GM15510 (cell line): ENCODE measurements around the gene PXN.

ENCODE experiments used
- POLR2A ChIP-seq: IDR thresholded peaks from 3 replicates; pipeline ENCODE4 v1.6.1; 2011; ENCODE audit warnings: borderline replicate concordance; ENCODE audit not compliant: insufficient read length; ENCODE audit errors: extremely low read depth

Gene PXN

DNA sequence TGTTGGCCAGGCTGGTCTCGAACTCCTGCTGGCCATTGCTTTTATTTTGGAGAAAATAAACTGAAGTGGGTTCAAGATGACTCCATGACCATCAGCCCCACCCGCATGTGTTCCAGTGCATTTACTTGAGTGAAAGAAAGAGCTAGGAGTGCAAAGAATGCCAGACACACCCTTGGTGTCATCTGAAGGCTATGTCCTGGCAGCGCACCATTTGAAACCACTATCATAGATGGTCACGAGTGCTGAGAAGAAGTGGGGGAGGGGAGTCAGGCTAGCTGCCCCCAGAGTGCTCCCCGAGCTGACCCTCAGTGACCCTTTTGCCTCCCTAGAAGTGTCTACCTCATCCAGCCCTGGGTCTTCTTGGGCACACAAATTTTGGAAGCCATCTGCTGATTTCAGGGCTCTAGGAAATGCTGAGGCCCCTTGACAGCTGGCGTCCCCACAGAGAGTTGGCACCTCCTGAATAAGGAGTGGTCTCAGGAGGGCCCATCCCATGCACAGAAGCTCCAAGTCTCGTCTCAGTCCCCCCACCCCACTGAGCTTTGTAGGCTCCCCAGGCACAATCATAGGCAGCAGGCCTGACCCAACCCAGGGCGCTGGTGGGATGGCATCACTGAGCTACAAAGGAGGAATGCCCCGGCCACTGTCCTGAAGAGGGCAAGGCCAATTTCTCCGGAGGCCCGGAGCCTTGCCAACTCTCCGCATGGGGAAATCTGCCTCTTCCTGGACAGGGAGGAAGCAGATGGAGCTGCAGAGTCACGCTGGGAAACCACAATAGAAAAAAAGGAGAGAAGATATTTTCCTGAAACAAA, 28.0 kb downstream of the PXN start:
- no peak for TF ChIP-seq POLR2A

DNA sequence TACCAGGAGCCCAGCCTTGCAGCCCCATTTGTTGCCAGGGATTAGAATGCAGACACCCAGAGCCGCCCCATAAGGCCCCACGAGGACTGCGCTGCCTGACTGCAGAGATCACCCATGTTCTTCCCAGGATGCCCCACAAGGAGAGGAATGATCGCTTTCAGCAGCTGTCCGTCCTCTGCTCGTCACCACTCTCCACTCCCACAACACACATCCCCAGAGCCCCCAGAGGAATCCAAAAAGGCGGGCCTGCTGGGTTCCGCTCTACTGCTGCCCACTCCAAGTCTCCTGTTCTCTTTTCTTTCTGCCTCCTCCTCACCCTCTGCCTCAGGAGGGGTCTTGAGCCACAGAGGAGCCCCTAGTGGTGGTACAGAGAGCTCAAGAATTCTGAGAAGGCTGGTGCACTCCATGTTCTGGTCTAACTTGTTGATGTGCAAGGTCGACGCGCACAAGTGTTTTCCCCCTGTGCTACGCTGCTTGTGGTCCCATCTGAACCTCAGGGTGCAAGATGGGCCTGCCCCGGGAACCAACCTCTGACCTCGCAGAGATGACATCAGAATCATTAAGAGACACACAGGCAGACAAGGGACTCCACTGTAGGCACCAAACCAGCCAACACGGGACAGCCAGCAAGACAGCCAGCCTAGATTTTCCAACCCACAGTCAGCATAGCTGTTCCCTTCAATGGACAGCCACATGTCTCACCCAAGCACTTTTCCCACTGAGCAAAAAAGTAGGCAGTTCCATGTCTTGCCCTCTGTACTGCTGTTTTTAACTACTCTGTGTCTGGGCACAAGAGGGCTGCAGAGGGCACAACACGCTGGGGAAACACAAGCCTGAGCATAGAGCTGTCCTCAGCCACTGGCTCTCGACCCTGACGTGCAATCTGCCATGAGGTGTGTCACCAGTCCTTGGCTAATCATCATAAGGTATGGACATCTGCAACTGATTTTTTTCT, 29.9 kb downstream of the PXN start:
- TF ChIP-seq POLR2A, result no peak

DNA sequence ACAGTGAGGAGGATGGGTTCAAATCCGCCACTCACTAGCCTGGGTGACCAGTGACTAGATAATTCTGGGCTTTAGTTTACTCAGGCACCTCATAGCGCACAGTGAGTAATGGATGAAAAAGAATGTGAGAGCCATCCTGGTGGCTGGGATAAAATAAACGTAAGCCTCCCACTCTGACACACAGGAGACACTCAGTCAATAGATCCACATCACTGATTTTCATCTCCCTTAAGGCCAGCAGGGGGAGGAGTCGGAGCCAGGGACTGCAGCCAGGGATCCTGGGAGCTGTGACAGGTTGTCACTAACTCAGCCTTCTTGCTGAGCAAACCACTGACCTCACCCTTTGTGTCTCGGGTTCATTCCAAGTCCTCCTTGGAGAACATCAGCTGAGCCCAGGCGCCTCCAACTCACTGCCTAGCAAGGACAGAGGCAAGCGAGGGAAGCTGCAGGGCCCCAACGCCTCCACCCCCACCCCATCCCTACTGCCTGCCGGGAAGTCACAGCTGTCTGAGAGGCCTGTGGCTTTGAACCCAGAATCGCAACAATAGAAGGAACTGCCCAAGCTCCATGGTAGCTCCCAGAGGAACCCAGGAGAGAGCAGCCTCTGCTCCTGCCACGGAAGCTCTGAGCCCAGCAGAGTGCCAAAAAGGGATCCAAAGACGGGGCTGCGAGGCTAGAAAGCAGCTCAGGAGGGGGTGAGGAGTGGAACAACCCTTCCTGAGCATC, 30.7 kb downstream of the PXN start:
- TF ChIP-seq POLR2A, result no peak

DNA sequence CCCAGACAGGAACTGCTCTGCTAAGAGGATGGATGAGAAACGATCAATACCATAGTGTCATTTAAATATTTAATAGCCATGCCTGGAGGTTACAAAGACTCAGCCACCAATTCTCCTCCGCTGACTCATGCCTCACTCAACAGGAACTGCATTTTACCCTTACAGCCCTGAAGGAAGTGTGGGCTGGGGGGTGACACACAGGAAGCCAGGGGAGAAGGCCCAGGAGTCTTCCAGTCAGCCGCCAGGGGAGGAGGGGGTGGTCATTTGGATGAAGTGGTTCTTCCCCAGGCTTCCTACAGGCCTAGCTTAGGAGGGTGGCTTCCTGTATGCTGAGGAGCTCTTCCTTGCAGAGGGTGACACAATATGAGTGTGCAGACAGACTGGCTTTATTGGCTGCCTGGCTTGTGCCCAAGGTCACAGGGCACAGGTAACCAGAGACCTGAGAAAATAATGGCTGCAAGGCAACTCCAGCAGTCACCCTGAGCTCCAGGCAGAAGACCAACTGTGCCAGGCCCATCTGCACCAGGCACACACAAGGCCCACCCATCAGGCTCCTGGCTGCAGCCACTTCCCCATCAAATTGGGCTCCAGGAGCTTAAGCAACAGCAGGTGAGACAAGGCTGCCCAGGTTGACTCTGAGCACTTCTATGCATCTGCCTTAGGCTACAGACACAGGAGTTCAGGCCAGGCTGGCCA, 34.1 kb downstream of the PXN start:
- TF ChIP-seq POLR2A, result no peak

DNA sequence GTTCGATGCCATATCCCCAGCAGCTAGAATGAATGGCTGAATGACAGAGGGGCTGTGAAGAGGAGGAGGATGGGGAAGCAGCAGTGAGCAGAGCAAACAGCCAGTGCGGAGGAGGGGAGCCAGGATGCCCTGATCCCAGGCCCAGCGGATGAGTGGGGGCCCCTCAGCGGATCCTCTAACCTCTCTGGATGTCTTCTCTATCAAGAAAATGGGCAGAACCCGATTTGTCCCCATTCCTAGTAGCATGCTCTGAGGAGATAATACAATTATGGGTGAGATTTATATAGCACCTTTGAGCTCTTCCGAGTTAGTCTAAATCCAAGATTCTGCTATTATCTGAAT, 34.6 kb downstream of the PXN start:
- TF ChIP-seq POLR2A, result no peak

DNA sequence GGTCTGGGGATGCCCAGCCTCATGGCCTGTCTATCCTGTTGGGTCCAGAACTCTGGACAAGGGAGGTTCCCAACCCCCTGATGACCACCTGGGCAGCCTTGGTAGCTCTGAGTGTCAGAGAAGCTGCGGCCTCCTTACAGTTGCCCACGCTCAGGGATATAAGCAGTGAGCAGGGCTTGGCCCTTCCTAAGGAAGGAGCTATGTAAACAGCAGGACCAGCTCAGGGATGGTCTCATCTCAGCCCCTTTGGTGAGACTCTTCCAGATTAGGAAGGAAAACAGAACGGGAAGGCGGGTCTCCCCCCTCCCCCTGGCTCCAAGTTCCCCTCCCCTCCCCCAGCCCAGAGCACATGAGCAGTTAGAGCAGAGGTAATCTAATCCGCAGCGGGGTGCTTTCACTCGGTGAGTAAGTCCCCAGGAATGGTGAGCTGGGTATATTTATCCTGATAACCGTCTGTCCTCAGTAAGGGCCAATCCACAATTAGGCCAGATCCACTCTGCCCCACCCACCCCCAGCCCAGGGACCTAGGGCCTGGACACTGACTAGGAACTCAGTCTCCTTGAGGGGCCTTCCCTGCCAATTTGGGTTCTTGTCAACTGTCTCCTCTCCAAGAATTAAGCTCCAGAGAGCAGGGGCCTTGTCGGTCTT, 35.1 kb downstream of the PXN start:
- no peak for TF ChIP-seq POLR2A

DNA sequence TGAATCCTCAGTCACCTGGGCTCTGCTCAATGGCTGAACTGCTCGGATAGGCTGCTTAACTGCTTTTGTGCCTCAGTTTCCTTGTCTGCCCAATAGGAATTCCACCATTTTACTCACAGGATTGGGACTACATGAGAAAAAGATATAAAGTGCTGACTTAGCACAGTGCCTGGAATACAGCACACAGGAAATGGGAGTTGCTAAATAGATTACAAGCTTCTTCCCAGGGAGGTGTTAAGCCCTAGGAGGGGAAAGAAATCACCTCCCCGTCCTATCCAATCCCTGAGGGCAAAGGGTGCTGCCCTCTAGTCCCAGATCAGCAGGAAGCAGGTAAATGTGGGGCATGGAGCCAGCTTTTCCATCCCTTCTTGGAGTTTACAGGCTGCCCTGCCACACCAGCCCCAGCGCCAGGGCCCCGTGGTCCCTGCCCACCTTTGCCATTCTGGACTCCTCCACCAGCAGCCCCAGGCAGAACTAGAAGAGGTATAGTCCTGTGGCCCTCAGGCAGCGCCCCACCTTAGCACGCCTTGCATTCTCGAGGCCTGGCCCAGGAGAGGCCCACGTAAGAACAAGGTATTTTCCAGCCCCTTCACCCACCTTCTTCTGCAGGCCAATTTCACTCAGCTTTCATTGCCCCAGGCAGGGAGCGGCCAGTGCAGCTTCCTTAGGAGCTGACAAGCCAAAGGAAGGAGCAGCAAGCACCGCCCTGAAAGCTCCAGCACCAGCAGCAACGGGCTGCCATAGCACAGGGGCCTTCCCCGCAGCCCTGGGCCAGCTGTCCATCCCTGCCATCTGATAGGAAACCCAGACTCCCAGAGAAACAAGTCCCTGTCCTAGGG, 35.8 kb downstream of the PXN start:
- TF ChIP-seq POLR2A, result no peak

DNA sequence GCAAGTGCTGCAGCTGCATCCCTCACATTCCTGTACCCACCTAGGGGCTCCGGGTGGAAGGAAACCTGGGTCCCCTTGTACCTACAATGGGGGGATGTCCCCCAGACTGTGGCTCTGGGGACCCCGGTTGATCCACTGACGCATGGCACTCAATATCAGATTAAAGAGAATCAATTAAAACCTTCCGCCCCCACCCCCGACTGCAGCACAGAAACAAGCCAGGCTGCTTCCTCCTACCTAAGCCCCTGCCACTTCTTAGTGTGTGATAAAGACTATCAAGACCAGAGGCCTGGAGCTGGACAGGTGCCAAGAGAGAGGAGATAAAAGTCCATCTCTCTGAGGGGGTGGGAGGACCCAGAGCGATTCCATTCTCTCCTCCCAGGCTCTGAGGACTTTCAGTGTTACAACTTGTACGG, 36.5 kb downstream of the PXN start:
- TF ChIP-seq POLR2A, result no peak

DNA sequence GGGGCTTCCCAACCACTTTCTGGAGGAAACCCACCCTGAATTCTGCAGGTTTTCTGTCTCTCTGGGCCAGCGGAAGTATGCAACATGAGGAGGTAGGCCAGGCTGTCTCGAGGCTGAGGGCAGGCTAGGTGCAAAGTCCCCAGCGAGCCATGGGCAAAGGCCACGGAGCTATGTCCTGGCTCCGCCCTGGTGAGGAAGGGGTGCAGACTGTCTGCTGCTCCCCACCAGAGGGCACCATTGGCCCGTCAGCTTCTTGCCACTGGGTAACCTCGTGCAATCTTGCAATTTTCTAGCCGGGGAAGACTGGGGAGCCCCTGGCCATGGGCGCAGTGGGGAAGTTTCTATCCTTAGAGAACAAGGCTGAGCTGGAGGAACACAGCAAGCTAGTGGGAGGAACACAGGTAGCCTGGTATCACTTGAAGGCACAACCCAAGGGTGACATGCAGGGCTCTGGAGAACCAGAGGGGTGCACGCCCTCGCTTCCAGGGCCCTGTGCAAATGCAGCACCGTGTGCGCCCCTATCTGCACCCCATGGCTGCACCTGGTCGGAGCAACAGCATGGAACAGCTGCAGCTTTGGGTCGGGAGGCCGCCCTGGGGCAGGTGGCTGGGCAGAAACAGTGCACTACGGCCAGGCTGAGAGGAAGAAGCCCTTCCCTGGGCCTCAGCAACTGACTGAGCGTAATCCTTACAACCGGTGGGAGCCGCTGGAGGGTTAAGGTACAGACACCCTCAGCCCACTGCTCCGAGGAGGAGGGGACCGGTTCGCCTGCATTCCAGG, 37.0 kb downstream of the PXN start:
- TF ChIP-seq POLR2A, result no peak

DNA sequence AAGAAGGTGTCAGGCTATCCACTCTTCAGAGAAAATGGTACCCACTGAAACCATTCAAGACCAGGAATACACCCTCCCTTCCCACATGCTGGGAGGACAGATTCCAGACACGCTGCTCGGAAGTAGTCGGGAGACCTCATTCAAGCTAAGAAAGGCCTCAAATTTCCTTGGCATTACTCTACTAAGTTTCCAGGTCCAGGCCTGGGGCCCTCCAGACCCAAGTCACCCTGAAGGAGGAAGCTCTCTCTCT, 37.6 kb downstream of the PXN start:
- no peak for TF ChIP-seq POLR2A

DNA sequence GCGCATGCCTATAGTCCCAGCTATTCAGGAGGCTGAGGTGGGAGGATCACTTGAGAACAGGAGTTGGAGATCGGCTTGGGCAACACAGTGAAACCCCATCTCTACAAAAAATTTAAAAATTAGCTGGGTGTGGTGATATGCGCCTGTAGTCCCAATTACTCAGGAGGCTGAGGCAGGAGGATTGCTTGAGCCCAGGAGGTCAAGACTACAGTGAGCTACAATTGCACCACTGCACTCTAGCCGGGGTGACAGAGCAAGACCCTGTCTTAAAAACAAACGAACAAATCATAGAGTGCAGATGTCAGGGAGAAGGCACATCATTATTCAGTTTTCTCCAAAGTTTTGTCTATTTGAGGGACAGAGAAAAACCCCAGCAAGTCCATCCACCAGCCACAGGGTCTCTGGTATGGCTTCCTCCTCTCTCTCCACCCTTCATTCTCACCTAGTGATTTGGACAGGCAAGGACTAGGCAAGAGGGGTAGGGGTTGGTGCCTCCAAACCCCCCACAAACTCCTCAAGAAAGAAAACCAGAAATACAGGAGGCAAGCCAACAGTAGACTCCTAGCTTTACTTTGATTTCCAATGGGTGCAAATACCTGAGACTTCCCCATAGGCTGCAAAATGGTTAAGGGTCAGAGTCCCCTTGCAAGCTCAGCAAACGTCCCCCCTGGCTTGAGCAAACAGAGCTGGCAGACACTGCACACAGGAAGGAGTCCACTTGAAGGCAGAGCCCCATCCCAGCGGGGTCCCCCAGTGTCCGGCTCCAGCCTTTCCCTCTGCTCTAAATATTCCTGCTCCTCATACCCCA, 38.1 kb downstream of the PXN start:
- TF ChIP-seq POLR2A, result no peak
